ENCODE data around the gene ZBTB42. TPM values are rescaled to one million over a fixed set of nuclear protein-coding genes. Genes with fewer than 3 reads are reported as not detected.

Gene ZBTB42
- total and polyA plus RNA-seq, 2 of the 13 experiments (the other 11 are each of a cell fraction or from before 2014, with no cell fraction given), result 2.8 to 4.2 TPM

DNA sequence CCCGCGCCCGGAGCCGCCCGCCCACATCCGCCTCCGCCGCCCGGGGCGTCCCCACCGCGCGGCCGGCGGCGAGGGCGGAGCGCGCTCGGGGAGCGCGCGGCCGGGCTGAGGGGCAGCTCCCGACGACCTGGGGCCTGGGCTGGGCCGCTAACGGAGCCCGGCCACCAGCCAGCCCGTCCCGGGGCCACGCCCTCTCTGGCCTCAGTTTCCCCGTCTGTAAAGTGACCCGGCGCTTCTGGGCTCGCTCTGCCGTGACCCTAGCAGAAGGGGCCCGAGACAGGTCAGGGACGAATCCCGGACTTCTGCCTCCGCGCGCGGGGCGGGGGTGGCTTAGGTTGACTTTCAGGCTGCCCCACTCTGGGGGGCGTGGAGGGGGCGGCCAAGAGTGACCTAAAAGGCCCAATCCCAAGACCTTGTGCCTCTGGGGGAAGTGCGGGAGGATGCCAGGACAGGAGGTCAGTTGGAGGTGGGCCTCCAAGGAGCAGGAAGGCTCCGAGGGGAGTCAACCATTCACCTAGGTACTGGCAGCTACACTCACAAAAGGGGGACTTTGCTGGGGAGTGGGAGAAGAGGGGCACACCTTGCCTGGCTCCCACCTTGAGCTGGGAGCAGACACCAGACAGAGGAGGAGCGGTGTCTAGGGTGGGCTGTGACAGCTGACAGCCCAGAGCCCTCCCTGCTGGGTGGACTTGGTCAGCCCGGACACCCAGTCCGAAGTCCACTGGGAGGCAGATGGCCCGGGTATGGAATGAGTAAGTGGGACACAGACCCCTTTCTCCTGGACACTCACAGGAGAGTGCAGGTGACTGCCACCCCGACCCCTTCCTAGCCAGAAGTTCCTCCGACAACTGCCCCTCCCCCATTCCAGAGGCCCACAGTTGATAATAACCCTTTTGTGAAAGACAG, 4.9 kb upstream of the ZBTB42 start (continued):
- TF ChIP-seq ZNF564 (CRISPR knock-in tag; IDR thresholded peaks at IDR 0.05) (0 out of 2 replicates have a peak, but pooled peaks have one; percentile 37), RARA (CRISPR knock-in tag; IDR thresholded peaks at IDR 0.05) (peak; percentile 28; the same call in 1 of the 2 replicates), TBX3 (IDR thresholded peaks at IDR 0.05; ENCODE audit: borderline replicate concordance) (no peak), FOXP4 (CRISPR knock-in tag; IDR thresholded peaks at IDR 0.05) (no peak), NKX3-1 (CRISPR knock-in tag; IDR thresholded peaks at IDR 0.05) (no peak), NR2F6 (IDR thresholded peaks at IDR 0.05) (peak; percentile 33; the same call in 1 of the 2 replicates), NR2F6 (CRISPR knock-in tag; IDR thresholded peaks at IDR 0.05) (0 out of 2 replicates have a peak, but pooled peaks have one; percentile 18), ZNF746 (CRISPR knock-in tag; IDR thresholded peaks at IDR 0.05) (no peak), ERF (CRISPR knock-in tag; IDR thresholded peaks at IDR 0.05) (peak; percentile 20; the same call in 1 of the 2 replicates), RBFOX2 (IDR thresholded peaks at IDR 0.05; ENCODE audit: low read depth, low read length) (peak; percentile 67)
- TF ChIP-seq, protein P1, sequence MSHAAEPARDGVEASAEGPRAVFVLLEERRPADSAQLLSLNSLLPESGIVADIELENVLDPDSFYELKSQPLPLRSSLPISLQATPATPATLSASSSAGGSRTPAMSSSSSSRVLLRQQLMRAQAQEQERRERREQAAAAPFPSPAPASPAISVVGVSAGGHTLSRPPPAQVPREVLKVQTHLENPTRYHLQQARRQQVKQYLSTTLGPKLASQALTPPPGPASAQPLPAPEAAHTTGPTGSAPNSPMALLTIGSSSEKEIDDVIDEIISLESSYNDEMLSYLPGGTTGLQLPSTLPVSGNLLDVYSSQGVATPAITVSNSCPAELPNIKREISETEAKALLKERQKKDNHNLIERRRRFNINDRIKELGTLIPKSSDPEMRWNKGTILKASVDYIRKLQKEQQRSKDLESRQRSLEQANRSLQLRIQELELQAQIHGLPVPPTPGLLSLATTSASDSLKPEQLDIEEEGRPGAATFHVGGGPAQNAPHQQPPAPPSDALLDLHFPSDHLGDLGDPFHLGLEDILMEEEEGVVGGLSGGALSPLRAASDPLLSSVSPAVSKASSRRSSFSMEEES (CRISPR knock-in tag; IDR thresholded peaks at IDR 0.05), result peak; percentile 38; the same call in 1 of the 2 replicates
- TF ChIP-seq, protein P2, sequence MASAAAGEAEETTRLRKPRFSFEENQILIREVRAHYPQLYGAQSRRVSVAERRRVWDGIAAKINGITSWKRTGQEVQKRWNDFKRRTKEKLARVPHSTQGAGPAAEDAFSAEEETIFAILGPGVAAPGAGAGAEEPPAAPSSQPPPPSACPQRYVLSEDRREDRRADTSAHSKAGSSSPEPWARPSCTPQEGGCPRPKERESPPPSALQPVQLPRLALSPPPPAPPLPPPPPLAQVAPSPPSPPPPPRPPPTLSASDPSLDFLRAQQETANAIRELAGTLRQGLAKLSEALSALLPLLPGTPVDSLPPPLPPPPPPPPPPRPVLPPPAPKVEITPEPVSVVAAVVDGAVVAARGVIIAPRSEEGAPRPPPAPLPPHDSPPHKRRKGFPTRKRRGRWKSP (CRISPR knock-in tag; IDR thresholded peaks at IDR 0.05), result 0 out of 2 replicates have a peak, but pooled peaks have one; percentile 27
- TF ChIP-seq, protein P3, sequence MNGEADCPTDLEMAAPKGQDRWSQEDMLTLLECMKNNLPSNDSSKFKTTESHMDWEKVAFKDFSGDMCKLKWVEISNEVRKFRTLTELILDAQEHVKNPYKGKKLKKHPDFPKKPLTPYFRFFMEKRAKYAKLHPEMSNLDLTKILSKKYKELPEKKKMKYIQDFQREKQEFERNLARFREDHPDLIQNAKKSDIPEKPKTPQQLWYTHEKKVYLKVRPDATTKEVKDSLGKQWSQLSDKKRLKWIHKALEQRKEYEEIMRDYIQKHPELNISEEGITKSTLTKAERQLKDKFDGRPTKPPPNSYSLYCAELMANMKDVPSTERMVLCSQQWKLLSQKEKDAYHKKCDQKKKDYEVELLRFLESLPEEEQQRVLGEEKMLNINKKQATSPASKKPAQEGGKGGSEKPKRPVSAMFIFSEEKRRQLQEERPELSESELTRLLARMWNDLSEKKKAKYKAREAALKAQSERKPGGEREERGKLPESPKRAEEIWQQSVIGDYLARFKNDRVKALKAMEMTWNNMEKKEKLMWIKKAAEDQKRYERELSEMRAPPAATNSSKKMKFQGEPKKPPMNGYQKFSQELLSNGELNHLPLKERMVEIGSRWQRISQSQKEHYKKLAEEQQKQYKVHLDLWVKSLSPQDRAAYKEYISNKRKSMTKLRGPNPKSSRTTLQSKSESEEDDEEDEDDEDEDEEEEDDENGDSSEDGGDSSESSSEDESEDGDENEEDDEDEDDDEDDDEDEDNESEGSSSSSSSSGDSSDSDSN (CRISPR knock-in tag; IDR thresholded peaks at IDR 0.05), result peak; percentile 62; the same call in 1 of the 2 replicates
- TF ChIP-seq, protein P4, sequence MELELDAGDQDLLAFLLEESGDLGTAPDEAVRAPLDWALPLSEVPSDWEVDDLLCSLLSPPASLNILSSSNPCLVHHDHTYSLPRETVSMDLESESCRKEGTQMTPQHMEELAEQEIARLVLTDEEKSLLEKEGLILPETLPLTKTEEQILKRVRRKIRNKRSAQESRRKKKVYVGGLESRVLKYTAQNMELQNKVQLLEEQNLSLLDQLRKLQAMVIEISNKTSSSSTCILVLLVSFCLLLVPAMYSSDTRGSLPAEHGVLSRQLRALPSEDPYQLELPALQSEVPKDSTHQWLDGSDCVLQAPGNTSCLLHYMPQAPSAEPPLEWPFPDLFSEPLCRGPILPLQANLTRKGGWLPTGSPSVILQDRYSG (CRISPR knock-in tag; IDR thresholded peaks at IDR 0.05), result no peak
- TF ChIP-seq, protein P5, sequence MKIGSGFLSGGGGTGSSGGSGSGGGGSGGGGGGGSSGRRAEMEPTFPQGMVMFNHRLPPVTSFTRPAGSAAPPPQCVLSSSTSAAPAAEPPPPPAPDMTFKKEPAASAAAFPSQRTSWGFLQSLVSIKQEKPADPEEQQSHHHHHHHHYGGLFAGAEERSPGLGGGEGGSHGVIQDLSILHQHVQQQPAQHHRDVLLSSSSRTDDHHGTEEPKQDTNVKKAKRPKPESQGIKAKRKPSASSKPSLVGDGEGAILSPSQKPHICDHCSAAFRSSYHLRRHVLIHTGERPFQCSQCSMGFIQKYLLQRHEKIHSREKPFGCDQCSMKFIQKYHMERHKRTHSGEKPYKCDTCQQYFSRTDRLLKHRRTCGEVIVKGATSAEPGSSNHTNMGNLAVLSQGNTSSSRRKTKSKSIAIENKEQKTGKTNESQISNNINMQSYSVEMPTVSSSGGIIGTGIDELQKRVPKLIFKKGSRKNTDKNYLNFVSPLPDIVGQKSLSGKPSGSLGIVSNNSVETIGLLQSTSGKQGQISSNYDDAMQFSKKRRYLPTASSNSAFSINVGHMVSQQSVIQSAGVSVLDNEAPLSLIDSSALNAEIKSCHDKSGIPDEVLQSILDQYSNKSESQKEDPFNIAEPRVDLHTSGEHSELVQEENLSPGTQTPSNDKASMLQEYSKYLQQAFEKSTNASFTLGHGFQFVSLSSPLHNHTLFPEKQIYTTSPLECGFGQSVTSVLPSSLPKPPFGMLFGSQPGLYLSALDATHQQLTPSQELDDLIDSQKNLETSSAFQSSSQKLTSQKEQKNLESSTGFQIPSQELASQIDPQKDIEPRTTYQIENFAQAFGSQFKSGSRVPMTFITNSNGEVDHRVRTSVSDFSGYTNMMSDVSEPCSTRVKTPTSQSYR (CRISPR knock-in tag; IDR thresholded peaks at IDR 0.05; ENCODE audit: borderline replicate concordance), result peak; percentile 91

Measured in HepG2 (cell line).